Fibroblast of lung (primary cell): ENCODE results near the gene CBFA2T2.

ENCODE experiments used
- CTCF ChIP-seq, 2 donors: IDR thresholded peaks in 1 of 2; conservative IDR thresholded peaks in 1 of 2; 1 replicate in 1 of 2; 2 replicates in 1 of 2; pipeline ENCODE4 v1.5.1; 2011 to 2012; ENCODE audit warnings: low read length in 2 of 2, control low read depth in 1 of 2, inconsistent platforms in 1 of 2, low read depth in 1 of 2, mild to moderate bottlenecking in 1 of 2
- EZH2 ChIP-seq: IDR thresholded peaks from 2 replicates; pipeline ENCODE4 v1.5.1; 2012; ENCODE audit warnings: low read length, control low read depth, mild to moderate bottlenecking; ENCODE audit errors: missing control alignments

- no peak for TF ChIP-seq CTCF (conservative IDR thresholded peaks at IDR 0.05 in 1 of 2, IDR thresholded peaks at IDR 0.05 in 1 of 2; ENCODE audit: low read depth in 1 of 2, low read length in 2 of 2)
- TF ChIP-seq EZH2 = no peak
Observed at GRCh38 chr20:33654680-33655161, 164.8 kb downstream of the CBFA2T2 start.
